ENCODE measurements around the gene STRC.
"Not testable (repeated sequence)": the region's sequence is repeated elsewhere in the genome, so short reads cannot be mapped to it uniquely, and the experiment has no call there.

DNA sequence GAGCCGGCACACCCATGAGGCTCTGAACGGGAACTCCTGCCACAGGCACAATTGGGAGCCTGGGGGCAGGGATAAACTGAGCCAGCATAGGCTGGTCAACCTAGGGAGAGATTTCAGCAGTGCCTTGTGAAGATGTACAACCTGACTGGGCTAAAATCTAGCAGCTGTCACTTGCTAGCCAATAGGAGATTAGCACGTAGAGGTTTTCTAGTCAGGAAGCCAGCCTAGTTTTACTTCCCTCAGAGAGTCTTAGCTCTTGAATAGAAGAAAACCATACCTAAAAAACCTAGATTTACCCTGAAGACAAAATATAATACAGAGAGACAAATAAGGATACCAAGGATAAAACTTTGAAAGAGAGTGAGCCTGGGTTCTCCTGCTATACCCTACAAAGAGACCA, 55.8 kb downstream of the STRC start:
- TF ChIP-seq, protein P1, sequence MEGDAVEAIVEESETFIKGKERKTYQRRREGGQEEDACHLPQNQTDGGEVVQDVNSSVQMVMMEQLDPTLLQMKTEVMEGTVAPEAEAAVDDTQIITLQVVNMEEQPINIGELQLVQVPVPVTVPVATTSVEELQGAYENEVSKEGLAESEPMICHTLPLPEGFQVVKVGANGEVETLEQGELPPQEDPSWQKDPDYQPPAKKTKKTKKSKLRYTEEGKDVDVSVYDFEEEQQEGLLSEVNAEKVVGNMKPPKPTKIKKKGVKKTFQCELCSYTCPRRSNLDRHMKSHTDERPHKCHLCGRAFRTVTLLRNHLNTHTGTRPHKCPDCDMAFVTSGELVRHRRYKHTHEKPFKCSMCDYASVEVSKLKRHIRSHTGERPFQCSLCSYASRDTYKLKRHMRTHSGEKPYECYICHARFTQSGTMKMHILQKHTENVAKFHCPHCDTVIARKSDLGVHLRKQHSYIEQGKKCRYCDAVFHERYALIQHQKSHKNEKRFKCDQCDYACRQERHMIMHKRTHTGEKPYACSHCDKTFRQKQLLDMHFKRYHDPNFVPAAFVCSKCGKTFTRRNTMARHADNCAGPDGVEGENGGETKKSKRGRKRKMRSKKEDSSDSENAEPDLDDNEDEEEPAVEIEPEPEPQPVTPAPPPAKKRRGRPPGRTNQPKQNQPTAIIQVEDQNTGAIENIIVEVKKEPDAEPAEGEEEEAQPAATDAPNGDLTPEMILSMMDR (IDR thresholded peaks at IDR 0.05; ENCODE audit: insufficient read depth, low read length, poor library complexity, severe bottlenecking): not testable (repeated sequence)
- TF ChIP-seq EZH2phosphoT487 (conservative IDR thresholded peaks at IDR 0.05; ENCODE audit: low read length): not testable (repeated sequence)
